K562 (cell line): ENCODE data around the gene BRICD5. TPM values are rescaled to one million over a fixed set of nuclear protein-coding genes. Genes with fewer than 3 reads are reported as not detected.

Source experiments
- ERF ChIP-seq: fragments of 450-650 bp; formaldehyde crosslinking; IDR thresholded peaks from 2 replicates; pipeline ENCODE4 v1.4.0; 2020; ENCODE audit warnings: mild to moderate bottlenecking, mixed read lengths
- ESRRA ChIP-seq: fragments of 450-650 bp; IDR thresholded peaks from 2 replicates; pipeline ENCODE4 v1.6.1; 2014; ENCODE audit warnings: low read depth, mild to moderate bottlenecking, moderate library complexity, borderline replicate concordance
- JUND ChIP-seq, 2 experiments: IDR thresholded peaks; 2 replicates in 1 of 2; 3 replicates in 1 of 2; pipeline ENCODE4 v1.6.1; 2011; ENCODE audit warnings: borderline replicate concordance in 2 of 2, low read depth in 2 of 2, low read length in 2 of 2, improper control_type of control experiment in 1 of 2, missing biosample characterization in 1 of 2, missing genetic modification characterization in 1 of 2, missing genetic modification reagents in 1 of 2
- MAZ ChIP-seq, 2 experiments: fragments of 450-650 bp in 1 of 2; sonication (generic) in 1 of 2; formaldehyde crosslinking; IDR thresholded peaks in 1 of 2; conservative IDR thresholded peaks in 1 of 2; 2 replicates each; pipeline versions ENCODE4 v1.4.0 to v1.5.0; 2020; ENCODE audit warnings: mild to moderate bottlenecking in 1 of 2, missing genetic modification reagents in 1 of 2
- ZBTB7A ChIP-seq: IDR thresholded peaks from 2 replicates; pipeline ENCODE4 v1.6.1; 2011; ENCODE audit warnings: low read depth, mild to moderate bottlenecking, low read length, moderate library complexity, borderline replicate concordance; ENCODE audit not compliant: control insufficient read depth
- ZNF785 ChIP-seq: fragments of 250-450 bp; sonication (Bioruptor Pico); IDR thresholded peaks from 2 replicates; pipeline ENCODE4 v1.4.0; 2020; ENCODE audit warnings: mild to moderate bottlenecking
- polyA plus RNA-seq, 8 experiments: library from polyadenylated mRNA; depleted of rRNA in 4 of 8; stranded (reverse) in 5 of 8; unstranded in 3 of 8; fragments of >200 nt; fragmentation: Nextera tagmentation in 2 of 8; fragmentation: Illumina TruSeq in 1 of 8; extraction: Ambion mirVana in 2 of 8; extraction: Trizol in 1 of 8; gene quantifications; 2 replicates each; pipeline versions ENCODE4 v1.2.1 to v1.2.3, GENCODE V29; 2011 to 2014; ENCODE audit warnings: inconsistent platforms in 1 of 8, missing spikeins in 1 of 8
- total RNA-seq, 7 experiments: library from RNA; depleted of rRNA in 6 of 7; stranded (reverse); fragments of >200 nt in 6 of 7; fragmentation: Illumina TruSeq in 2 of 7; extraction: Trizol in 2 of 7; gene quantifications; 2 replicates each; pipeline versions ENCODE4 v1.2.1 to v1.2.3, GENCODE V29; 2011 to 2021; ENCODE audit warnings: low replicate concordance in 1 of 7
- TF ChIP-seq, protein P1 (sequence below): fragments of 250-450 bp; sonication (Bioruptor Pico); IDR thresholded peaks from 2 replicates; pipeline ENCODE4 v1.9.0; 2021; ENCODE audit warnings: mild to moderate bottlenecking, inconsistent platforms
- TF ChIP-seq, protein P2 (sequence below): fragments of 450-650 bp; IDR thresholded peaks from 2 replicates; pipeline ENCODE4 v1.6.1; 2016
- TF ChIP-seq, protein P3 (sequence below): IDR thresholded peaks from 2 replicates; pipeline ENCODE4 v1.6.1; 2011; ENCODE audit warnings: borderline replicate concordance, low read depth, mild to moderate bottlenecking, moderate library complexity, low read length; ENCODE audit not compliant: insufficient read depth, poor library complexity, severe bottlenecking
- TF ChIP-seq, protein P4 (sequence below): fragments of 200-800 bp; sonication (Bioruptor generic); IDR thresholded peaks from 2 replicates; pipeline ENCODE4 v1.6.1; 2017; ENCODE audit warnings: missing genetic modification characterization, missing compliant biosample characterization
- TF ChIP-seq, protein P5 (sequence below): sonication (generic); formaldehyde crosslinking; IDR thresholded peaks from 2 replicates; pipeline ENCODE4 v1.8.0; 2022; ENCODE audit warnings: mild to moderate bottlenecking, missing genetic modification reagents, borderline replicate concordance
- TF ChIP-seq, protein P6 (sequence below), 3 experiments: IDR thresholded peaks in 2 of 3; conservative IDR thresholded peaks in 1 of 3; 2 replicates each; pipeline ENCODE4 v1.5.1; 2011 to 2012; ENCODE audit warnings: low read length in 3 of 3, mild to moderate bottlenecking in 3 of 3, control low read depth in 2 of 3, improper control_type of control experiment in 1 of 3, inconsistent platforms in 1 of 3, low read depth in 1 of 3, mixed read lengths in 1 of 3, moderate library complexity in 1 of 3; ENCODE audit not compliant: insufficient read depth in 2 of 3

The BRICD5 gene
- total and polyA plus RNA-seq, 9 of the 15 experiments (the other 6 are each of a cell fraction or from before 2014, with no cell fraction given): 0.24 to 15.1 (median 2.4) TPM; not detected in 1

DNA sequence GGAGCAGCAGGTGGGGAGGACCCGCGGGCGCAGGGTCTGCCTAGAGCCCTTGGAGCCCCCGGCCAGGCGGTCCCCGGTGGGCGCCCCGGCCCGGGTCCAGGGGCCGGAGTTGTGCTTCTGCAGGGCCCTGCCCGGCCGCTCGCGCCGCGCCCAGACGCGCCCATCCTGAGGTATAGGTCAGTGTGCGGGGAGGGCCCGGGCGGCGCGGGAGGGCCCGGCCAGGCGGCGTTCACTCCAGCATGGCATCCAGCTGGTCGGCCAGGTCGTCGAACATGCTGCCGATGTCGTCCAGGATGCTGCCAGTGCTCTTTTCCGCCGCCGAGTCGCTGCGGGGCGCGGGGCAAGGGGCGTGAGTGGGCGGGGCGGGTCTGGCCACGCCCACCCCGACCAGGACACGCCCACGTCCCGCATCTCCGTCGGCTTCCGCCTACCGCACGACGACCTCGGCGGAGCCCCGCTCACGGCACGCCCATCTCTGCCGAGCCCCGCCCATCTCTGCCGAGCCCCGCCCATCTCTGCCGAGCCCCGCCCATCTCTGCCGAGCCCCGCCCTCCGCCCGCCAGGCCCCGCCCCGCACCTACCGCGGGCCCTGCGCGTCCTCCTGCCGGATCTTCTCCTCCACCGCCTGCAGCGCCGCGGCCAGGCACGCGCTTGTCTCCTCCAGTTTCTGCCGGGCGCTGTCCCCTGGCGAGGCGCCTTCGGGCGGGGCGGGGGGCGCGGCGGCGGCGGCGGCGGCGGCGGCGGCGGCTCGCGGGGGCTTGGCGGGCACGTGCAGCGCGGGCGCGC lies 32.1 kb downstream of the BRICD5 start (continued):
- peak in 1 of 2 experiments; percentile 68; a peak in 2 of 4 replicates for TF ChIP-seq MAZ (CRISPR knock-in tag; conservative IDR thresholded peaks at IDR 0.05 in 1 of 2, IDR thresholded peaks at IDR 0.05 in 1 of 2)
- TF ChIP-seq, protein P1, sequence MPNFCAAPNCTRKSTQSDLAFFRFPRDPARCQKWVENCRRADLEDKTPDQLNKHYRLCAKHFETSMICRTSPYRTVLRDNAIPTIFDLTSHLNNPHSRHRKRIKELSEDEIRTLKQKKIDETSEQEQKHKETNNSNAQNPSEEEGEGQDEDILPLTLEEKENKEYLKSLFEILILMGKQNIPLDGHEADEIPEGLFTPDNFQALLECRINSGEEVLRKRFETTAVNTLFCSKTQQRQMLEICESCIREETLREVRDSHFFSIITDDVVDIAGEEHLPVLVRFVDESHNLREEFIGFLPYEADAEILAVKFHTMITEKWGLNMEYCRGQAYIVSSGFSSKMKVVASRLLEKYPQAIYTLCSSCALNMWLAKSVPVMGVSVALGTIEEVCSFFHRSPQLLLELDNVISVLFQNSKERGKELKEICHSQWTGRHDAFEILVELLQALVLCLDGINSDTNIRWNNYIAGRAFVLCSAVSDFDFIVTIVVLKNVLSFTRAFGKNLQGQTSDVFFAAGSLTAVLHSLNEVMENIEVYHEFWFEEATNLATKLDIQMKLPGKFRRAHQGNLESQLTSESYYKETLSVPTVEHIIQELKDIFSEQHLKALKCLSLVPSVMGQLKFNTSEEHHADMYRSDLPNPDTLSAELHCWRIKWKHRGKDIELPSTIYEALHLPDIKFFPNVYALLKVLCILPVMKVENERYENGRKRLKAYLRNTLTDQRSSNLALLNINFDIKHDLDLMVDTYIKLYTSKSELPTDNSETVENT (CRISPR knock-in tag): peak; percentile 45; the same call in 1 of the 2 replicates
- TF ChIP-seq ERF (CRISPR knock-in tag): 0 out of 2 replicates have a peak, but pooled peaks have one; percentile 64
- no peak for TF ChIP-seq JUND (IDR thresholded peaks at IDR 0.05; ENCODE audit: borderline replicate concordance, low read depth, low read length)
- TF ChIP-seq JUND (tag; IDR thresholded peaks at IDR 0.05; ENCODE audit: borderline replicate concordance, low read depth, low read length): no peak
- TF ChIP-seq, protein P2, sequence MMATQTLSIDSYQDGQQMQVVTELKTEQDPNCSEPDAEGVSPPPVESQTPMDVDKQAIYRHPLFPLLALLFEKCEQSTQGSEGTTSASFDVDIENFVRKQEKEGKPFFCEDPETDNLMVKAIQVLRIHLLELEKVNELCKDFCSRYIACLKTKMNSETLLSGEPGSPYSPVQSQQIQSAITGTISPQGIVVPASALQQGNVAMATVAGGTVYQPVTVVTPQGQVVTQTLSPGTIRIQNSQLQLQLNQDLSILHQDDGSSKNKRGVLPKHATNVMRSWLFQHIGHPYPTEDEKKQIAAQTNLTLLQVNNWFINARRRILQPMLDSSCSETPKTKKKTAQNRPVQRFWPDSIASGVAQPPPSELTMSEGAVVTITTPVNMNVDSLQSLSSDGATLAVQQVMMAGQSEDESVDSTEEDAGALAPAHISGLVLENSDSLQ: peak; percentile 65
- TF ChIP-seq, protein P3, sequence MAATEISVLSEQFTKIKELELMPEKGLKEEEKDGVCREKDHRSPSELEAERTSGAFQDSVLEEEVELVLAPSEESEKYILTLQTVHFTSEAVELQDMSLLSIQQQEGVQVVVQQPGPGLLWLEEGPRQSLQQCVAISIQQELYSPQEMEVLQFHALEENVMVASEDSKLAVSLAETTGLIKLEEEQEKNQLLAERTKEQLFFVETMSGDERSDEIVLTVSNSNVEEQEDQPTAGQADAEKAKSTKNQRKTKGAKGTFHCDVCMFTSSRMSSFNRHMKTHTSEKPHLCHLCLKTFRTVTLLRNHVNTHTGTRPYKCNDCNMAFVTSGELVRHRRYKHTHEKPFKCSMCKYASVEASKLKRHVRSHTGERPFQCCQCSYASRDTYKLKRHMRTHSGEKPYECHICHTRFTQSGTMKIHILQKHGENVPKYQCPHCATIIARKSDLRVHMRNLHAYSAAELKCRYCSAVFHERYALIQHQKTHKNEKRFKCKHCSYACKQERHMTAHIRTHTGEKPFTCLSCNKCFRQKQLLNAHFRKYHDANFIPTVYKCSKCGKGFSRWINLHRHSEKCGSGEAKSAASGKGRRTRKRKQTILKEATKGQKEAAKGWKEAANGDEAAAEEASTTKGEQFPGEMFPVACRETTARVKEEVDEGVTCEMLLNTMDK: peak; percentile 37
- TF ChIP-seq ZNF785: no peak
- TF ChIP-seq ESRRA: no peak
- TF ChIP-seq, protein P4, sequence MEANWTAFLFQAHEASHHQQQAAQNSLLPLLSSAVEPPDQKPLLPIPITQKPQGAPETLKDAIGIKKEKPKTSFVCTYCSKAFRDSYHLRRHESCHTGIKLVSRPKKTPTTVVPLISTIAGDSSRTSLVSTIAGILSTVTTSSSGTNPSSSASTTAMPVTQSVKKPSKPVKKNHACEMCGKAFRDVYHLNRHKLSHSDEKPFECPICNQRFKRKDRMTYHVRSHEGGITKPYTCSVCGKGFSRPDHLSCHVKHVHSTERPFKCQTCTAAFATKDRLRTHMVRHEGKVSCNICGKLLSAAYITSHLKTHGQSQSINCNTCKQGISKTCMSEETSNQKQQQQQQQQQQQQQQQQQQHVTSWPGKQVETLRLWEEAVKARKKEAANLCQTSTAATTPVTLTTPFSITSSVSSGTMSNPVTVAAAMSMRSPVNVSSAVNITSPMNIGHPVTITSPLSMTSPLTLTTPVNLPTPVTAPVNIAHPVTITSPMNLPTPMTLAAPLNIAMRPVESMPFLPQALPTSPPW: peak; percentile 49
- TF ChIP-seq, protein P5, sequence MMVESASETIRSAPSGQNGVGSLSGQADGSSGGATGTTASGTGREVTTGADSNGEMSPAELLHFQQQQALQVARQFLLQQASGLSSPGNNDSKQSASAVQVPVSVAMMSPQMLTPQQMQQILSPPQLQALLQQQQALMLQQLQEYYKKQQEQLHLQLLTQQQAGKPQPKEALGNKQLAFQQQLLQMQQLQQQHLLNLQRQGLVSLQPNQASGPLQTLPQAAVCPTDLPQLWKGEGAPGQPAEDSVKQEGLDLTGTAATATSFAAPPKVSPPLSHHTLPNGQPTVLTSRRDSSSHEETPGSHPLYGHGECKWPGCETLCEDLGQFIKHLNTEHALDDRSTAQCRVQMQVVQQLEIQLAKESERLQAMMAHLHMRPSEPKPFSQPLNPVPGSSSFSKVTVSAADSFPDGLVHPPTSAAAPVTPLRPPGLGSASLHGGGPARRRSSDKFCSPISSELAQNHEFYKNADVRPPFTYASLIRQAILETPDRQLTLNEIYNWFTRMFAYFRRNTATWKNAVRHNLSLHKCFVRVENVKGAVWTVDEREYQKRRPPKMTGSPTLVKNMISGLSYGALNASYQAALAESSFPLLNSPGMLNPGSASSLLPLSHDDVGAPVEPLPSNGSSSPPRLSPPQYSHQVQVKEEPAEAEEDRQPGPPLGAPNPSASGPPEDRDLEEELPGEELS (CRISPR knock-in tag): peak; percentile 80; the same call in 1 of the 2 replicates
- peak; percentile 36; the same call in 1 of the 2 replicates for TF ChIP-seq ZBTB7A
- TF ChIP-seq, protein P6, sequence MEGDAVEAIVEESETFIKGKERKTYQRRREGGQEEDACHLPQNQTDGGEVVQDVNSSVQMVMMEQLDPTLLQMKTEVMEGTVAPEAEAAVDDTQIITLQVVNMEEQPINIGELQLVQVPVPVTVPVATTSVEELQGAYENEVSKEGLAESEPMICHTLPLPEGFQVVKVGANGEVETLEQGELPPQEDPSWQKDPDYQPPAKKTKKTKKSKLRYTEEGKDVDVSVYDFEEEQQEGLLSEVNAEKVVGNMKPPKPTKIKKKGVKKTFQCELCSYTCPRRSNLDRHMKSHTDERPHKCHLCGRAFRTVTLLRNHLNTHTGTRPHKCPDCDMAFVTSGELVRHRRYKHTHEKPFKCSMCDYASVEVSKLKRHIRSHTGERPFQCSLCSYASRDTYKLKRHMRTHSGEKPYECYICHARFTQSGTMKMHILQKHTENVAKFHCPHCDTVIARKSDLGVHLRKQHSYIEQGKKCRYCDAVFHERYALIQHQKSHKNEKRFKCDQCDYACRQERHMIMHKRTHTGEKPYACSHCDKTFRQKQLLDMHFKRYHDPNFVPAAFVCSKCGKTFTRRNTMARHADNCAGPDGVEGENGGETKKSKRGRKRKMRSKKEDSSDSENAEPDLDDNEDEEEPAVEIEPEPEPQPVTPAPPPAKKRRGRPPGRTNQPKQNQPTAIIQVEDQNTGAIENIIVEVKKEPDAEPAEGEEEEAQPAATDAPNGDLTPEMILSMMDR (IDR thresholded peaks at IDR 0.05 in 2 of 3, conservative IDR thresholded peaks at IDR 0.05 in 1 of 3; ENCODE audit: insufficient read depth in 2 of 3, low read depth in 1 of 3, low read length in 3 of 3): peak in 1 of 3 experiments; percentile 28; a peak in 1 of 6 replicates
